ENCODE measurements around the gene DAND5. TPM values are rescaled to one million over a fixed set of nuclear protein-coding genes. Genes with fewer than 3 reads are reported as not detected.
A peak's percentile ranks its signal among the peaks of the same experiment; 100 is the strongest.

Gene DAND5
- total and polyA plus RNA-seq, 9 of the 15 experiments (the other 6 are each of a cell fraction or from before 2014, with no cell fraction given) = 0.22 to 0.83 (median 0.60) TPM

DNA sequence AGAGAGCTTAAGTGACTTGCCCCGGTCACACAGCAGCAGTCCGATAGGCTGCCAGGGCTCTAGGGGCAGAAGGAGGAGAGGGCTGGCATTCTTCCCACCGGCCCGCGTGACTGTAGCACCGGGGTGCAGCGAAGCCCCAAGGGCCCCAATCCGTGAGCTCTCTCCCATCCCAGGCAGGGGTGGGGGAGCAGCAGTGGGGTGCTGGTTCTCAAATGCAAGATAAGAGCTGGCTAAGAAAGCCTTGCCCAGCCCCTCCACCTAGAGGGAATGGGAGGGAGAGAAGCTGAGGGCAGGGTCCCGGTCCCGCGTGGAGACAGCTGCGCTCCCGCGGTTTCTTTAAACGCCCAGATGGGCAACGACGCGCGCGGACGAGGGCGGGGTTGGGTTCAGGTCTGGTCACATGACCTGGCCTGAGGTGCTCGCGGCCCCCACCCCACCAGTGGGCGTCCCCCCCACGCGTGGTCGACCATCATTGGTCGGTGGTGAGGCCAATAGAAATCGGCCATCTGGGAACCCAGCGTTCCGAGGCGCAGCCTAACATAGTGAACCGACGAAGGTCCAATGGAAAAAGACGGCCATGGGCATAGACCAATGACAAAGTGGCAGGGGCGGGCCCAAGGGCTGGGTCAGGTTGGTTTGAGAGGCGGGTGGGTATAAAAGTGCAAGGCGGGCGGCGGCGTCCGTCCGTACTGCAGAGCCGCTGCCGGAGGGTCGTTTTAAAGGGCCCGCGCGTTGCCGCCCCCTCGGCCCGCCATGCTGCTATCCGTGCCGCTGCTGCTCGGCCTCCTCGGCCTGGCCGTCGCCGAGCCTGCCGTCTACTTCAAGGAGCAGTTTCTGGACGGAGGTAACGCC is 31.2 kb upstream of the DAND5 start, which contains the start of gene CALR (continued):
- TF ChIP-seq SRF (CRISPR knock-in tag; IDR thresholded peaks at IDR 0.05) = peak in 1 of 2 experiments; percentile 31; a peak in 1 of 4 replicates
- TF ChIP-seq ZNF224 (CRISPR knock-in tag; IDR thresholded peaks at IDR 0.05) = no peak
- TF ChIP-seq ZNF740 (CRISPR knock-in tag; IDR thresholded peaks at IDR 0.05) = peak; percentile 92
- peak in 1 of 2 experiments; percentile 70; a peak in 2 of 4 replicates for TF ChIP-seq ZNF740 (tag; IDR thresholded peaks at IDR 0.05)
- TF ChIP-seq RB1 (IDR thresholded peaks at IDR 0.05; ENCODE audit: low read depth) = peak; percentile 86
- peak; percentile 75 for TF ChIP-seq LEF1 (IDR thresholded peaks at IDR 0.05)
- TF ChIP-seq XRCC3 (IDR thresholded peaks at IDR 0.05) = no peak
- TF ChIP-seq TSHZ1 (CRISPR knock-in tag; IDR thresholded peaks at IDR 0.05) = no peak
- TF ChIP-seq EHMT2 (IDR thresholded peaks at IDR 0.05) = no peak
- TF ChIP-seq NFE2L1 (tag; IDR thresholded peaks at IDR 0.05; ENCODE audit: borderline replicate concordance, low read depth) = no peak
- TF ChIP-seq, protein P1, sequence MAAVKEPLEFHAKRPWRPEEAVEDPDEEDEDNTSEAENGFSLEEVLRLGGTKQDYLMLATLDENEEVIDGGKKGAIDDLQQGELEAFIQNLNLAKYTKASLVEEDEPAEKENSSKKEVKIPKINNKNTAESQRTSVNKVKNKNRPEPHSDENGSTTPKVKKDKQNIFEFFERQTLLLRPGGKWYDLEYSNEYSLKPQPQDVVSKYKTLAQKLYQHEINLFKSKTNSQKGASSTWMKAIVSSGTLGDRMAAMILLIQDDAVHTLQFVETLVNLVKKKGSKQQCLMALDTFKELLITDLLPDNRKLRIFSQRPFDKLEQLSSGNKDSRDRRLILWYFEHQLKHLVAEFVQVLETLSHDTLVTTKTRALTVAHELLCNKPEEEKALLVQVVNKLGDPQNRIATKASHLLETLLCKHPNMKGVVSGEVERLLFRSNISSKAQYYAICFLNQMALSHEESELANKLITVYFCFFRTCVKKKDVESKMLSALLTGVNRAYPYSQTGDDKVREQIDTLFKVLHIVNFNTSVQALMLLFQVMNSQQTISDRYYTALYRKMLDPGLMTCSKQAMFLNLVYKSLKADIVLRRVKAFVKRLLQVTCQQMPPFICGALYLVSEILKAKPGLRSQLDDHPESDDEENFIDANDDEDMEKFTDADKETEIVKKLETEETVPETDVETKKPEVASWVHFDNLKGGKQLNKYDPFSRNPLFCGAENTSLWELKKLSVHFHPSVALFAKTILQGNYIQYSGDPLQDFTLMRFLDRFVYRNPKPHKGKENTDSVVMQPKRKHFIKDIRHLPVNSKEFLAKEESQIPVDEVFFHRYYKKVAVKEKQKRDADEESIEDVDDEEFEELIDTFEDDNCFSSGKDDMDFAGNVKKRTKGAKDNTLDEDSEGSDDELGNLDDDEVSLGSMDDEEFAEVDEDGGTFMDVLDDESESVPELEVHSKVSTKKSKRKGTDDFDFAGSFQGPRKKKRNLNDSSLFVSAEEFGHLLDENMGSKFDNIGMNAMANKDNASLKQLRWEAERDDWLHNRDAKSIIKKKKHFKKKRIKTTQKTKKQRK (IDR thresholded peaks at IDR 0.05; ENCODE audit: borderline replicate concordance, low read depth, low read length) = no peak
- 0 out of 2 replicates have a peak, but pooled peaks have one; percentile 14 for TF ChIP-seq PHF21A (IDR thresholded peaks at IDR 0.05; ENCODE audit: borderline replicate concordance, low read depth)
- TF ChIP-seq TOE1 (IDR thresholded peaks at IDR 0.05; ENCODE audit: borderline replicate concordance) = peak; percentile 99
- TF ChIP-seq TOE1 (CRISPR knock-in tag; IDR thresholded peaks at IDR 0.05; ENCODE audit: borderline replicate concordance, low read depth) = no peak
- peak; percentile 73 for TF ChIP-seq NFIC (IDR thresholded peaks at IDR 0.05)
- TF ChIP-seq ETS2 (tag; IDR thresholded peaks at IDR 0.05; ENCODE audit: borderline replicate concordance, poor library complexity, severe bottlenecking) = no peak
- TF ChIP-seq, protein P2, sequence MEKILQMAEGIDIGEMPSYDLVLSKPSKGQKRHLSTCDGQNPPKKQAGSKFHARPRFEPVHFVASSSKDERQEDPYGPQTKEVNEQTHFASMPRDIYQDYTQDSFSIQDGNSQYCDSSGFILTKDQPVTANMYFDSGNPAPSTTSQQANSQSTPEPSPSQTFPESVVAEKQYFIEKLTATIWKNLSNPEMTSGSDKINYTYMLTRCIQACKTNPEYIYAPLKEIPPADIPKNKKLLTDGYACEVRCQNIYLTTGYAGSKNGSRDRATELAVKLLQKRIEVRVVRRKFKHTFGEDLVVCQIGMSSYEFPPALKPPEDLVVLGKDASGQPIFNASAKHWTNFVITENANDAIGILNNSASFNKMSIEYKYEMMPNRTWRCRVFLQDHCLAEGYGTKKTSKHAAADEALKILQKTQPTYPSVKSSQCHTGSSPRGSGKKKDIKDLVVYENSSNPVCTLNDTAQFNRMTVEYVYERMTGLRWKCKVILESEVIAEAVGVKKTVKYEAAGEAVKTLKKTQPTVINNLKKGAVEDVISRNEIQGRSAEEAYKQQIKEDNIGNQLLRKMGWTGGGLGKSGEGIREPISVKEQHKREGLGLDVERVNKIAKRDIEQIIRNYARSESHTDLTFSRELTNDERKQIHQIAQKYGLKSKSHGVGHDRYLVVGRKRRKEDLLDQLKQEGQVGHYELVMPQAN (IDR thresholded peaks at IDR 0.05; ENCODE audit: borderline replicate concordance) = peak; percentile 69

Data from K562 (cell line).